Measurements from ENCODE around the gene FBXO30.

The FBXO30 gene

GRCh38 chr6:145772846-145773245 lies 41.7 kb downstream of the FBXO30 start:
- H3K27me3 Mint-ChIP-seq = no peaks in the 10 kb centered on the region
- no peak overlapping the region for H3K4me3 Mint-ChIP-seq
- H3K36me3 Mint-ChIP-seq (ENCODE audit: insufficient read depth) = peaks cover 2% of the 10 kb centered on the region
- no peak overlapping the region for H3K27ac Mint-ChIP-seq (ENCODE audit: low read depth)
- no peak for DNase-seq (ENCODE audit: low spot score in 2 of 2)
- H3K4me1 Mint-ChIP-seq = no peaks in the 10 kb centered on the region
- H3K9me3 Mint-ChIP-seq = peaks cover 4% of the 10 kb centered on the region
- no peak for ATAC-seq (replicated peaks; ENCODE audit: extremely low read depth, poor library complexity, severe bottlenecking)

GRCh38 chr6:145765449-145765848 lies 49.1 kb downstream of the FBXO30 start:
- no peak overlapping the region for H3K4me3 Mint-ChIP-seq
- peaks cover 2% of the 10 kb centered on the region for H3K36me3 Mint-ChIP-seq (ENCODE audit: insufficient read depth)
- DNase-seq (ENCODE audit: low spot score in 2 of 2) = no peak
- H3K4me1 Mint-ChIP-seq = no peaks in the 10 kb centered on the region
- no peak for ATAC-seq (replicated peaks; ENCODE audit: extremely low read depth, poor library complexity, severe bottlenecking)
- H3K27ac Mint-ChIP-seq (ENCODE audit: low read depth) = no peak overlapping the region
- H3K27me3 Mint-ChIP-seq = no peaks in the 10 kb centered on the region
- no peaks in the 10 kb centered on the region for H3K9me3 Mint-ChIP-seq

GRCh38 chr6:145763742-145764141 lies 50.9 kb downstream of the FBXO30 start:
- Mint-ChIP-seq H3K4me3 (no peak overlapping the region), H3K4me1 (no peaks in the 10 kb centered on the region), H3K9me3 (no peaks in the 10 kb centered on the region), H3K27me3 (no peaks in the 10 kb centered on the region), H3K36me3 (ENCODE audit: insufficient read depth) (no peaks in the 10 kb centered on the region), H3K27ac (ENCODE audit: low read depth) (no peak overlapping the region)
- ATAC-seq (replicated peaks; ENCODE audit: extremely low read depth, poor library complexity, severe bottlenecking) (no peak), DNase-seq (ENCODE audit: low spot score in 2 of 2) (no peak)

- Mint-ChIP-seq H3K27ac (ENCODE audit: low read depth) (no peak overlapping the region), H3K4me3 (no peak overlapping the region), H3K4me1 (no peaks in the 10 kb centered on the region), H3K36me3 (ENCODE audit: insufficient read depth) (no peaks in the 10 kb centered on the region), H3K9me3 (no peaks in the 10 kb centered on the region), H3K27me3 (no peaks in the 10 kb centered on the region)
- ATAC-seq (replicated peaks; ENCODE audit: extremely low read depth, poor library complexity, severe bottlenecking) (no peak), DNase-seq (ENCODE audit: low spot score in 2 of 2) (no peak)
Measured at GRCh38 chr6:145761584-145761983, 53.0 kb downstream of the FBXO30 start.

- Mint-ChIP-seq H3K4me1 (no peaks in the 10 kb centered on the region), H3K9me3 (no peaks in the 10 kb centered on the region), H3K27ac (ENCODE audit: low read depth) (no peak overlapping the region), H3K36me3 (ENCODE audit: insufficient read depth) (no peaks in the 10 kb centered on the region), H3K27me3 (peaks cover 9% of the 10 kb centered on the region), H3K4me3 (no peak overlapping the region)
- ATAC-seq (replicated peaks; ENCODE audit: extremely low read depth, poor library complexity, severe bottlenecking) = no peak
- no peak for DNase-seq (ENCODE audit: low spot score in 2 of 2)
Measured at GRCh38 chr6:145758113-145758512, 56.5 kb downstream of the FBXO30 start.

- no peaks in the 10 kb centered on the region for H3K9me3 Mint-ChIP-seq
- H3K36me3 Mint-ChIP-seq (ENCODE audit: insufficient read depth) = peaks cover 2% of the 10 kb centered on the region
- no peaks in the 10 kb centered on the region for H3K4me1 Mint-ChIP-seq
- ATAC-seq (replicated peaks; ENCODE audit: extremely low read depth, poor library complexity, severe bottlenecking) = no peak
- no peak overlapping the region for H3K4me3 Mint-ChIP-seq
- H3K27ac Mint-ChIP-seq (ENCODE audit: low read depth) = no peak overlapping the region
- DNase-seq (ENCODE audit: low spot score in 2 of 2) = no peak
- H3K27me3 Mint-ChIP-seq = peaks cover 9% of the 10 kb centered on the region
Measured at GRCh38 chr6:145756170-145756662, 58.4 kb downstream of the FBXO30 start.

GRCh38 chr6:145755682-145756081 lies 58.9 kb downstream of the FBXO30 start:
- Mint-ChIP-seq H3K27ac (ENCODE audit: low read depth) (no peak overlapping the region), H3K9me3 (no peaks in the 10 kb centered on the region), H3K4me1 (no peaks in the 10 kb centered on the region), H3K36me3 (ENCODE audit: insufficient read depth) (peaks cover 2% of the 10 kb centered on the region), H3K27me3 (peaks cover 9% of the 10 kb centered on the region), H3K4me3 (no peak overlapping the region)
- ATAC-seq (replicated peaks; ENCODE audit: extremely low read depth, poor library complexity, severe bottlenecking) (no peak), DNase-seq (ENCODE audit: low spot score in 2 of 2) (no peak)

- Mint-ChIP-seq H3K4me3 (no peak overlapping the region), H3K4me1 (no peaks in the 10 kb centered on the region), H3K36me3 (ENCODE audit: insufficient read depth) (peaks cover 3% of the 10 kb centered on the region), H3K27me3 (peaks cover 9% of the 10 kb centered on the region), H3K27ac (ENCODE audit: low read depth) (no peak overlapping the region), H3K9me3 (no peaks in the 10 kb centered on the region)
- DNase-seq (ENCODE audit: low spot score in 2 of 2) (no peak), ATAC-seq (replicated peaks; ENCODE audit: extremely low read depth, poor library complexity, severe bottlenecking) (no peak)
Measured at GRCh38 chr6:145752638-145753037, 62.0 kb downstream of the FBXO30 start.

GRCh38 chr6:145749632-145750031 lies 65.0 kb downstream of the FBXO30 start:
- ATAC-seq (replicated peaks; ENCODE audit: extremely low read depth, poor library complexity, severe bottlenecking) (no peak), DNase-seq (ENCODE audit: low spot score in 2 of 2) (no peak)
- H3K36me3 Mint-ChIP-seq (ENCODE audit: insufficient read depth) = peaks cover 3% of the 10 kb centered on the region
- no peak overlapping the region for H3K27ac Mint-ChIP-seq (ENCODE audit: low read depth)
- H3K4me1 Mint-ChIP-seq = no peaks in the 10 kb centered on the region
- H3K9me3 Mint-ChIP-seq = no peaks in the 10 kb centered on the region
- H3K27me3 Mint-ChIP-seq = peaks cover 6% of the 10 kb centered on the region
- H3K4me3 Mint-ChIP-seq = no peak overlapping the region

GRCh38 chr6:145745861-145746260 lies 68.7 kb downstream of the FBXO30 start:
- no peaks in the 10 kb centered on the region for H3K4me1 Mint-ChIP-seq
- DNase-seq (ENCODE audit: low spot score in 2 of 2) (no peak), ATAC-seq (replicated peaks; ENCODE audit: extremely low read depth, poor library complexity, severe bottlenecking) (no peak)
- H3K27me3 Mint-ChIP-seq = peaks cover 7% of the 10 kb centered on the region
- H3K27ac Mint-ChIP-seq (ENCODE audit: low read depth) = no peak overlapping the region
- H3K4me3 Mint-ChIP-seq = no peak overlapping the region
- peaks cover 2% of the 10 kb centered on the region for H3K36me3 Mint-ChIP-seq (ENCODE audit: insufficient read depth)
- no peaks in the 10 kb centered on the region for H3K9me3 Mint-ChIP-seq

GRCh38 chr6:145744619-145745018 lies 70.0 kb downstream of the FBXO30 start:
- Mint-ChIP-seq H3K9me3 (no peaks in the 10 kb centered on the region), H3K4me3 (no peak overlapping the region), H3K27ac (ENCODE audit: low read depth) (no peak overlapping the region), H3K36me3 (ENCODE audit: insufficient read depth) (peaks cover 2% of the 10 kb centered on the region), H3K4me1 (no peaks in the 10 kb centered on the region), H3K27me3 (peaks cover 7% of the 10 kb centered on the region)
- ATAC-seq (replicated peaks; ENCODE audit: extremely low read depth, poor library complexity, severe bottlenecking) (no peak), DNase-seq (ENCODE audit: low spot score in 2 of 2) (no peak)
